ENCODE data around the gene RGS2.

Gene RGS2, protein sequence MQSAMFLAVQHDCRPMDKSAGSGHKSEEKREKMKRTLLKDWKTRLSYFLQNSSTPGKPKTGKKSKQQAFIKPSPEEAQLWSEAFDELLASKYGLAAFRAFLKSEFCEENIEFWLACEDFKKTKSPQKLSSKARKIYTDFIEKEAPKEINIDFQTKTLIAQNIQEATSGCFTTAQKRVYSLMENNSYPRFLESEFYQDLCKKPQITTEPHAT

DNA sequence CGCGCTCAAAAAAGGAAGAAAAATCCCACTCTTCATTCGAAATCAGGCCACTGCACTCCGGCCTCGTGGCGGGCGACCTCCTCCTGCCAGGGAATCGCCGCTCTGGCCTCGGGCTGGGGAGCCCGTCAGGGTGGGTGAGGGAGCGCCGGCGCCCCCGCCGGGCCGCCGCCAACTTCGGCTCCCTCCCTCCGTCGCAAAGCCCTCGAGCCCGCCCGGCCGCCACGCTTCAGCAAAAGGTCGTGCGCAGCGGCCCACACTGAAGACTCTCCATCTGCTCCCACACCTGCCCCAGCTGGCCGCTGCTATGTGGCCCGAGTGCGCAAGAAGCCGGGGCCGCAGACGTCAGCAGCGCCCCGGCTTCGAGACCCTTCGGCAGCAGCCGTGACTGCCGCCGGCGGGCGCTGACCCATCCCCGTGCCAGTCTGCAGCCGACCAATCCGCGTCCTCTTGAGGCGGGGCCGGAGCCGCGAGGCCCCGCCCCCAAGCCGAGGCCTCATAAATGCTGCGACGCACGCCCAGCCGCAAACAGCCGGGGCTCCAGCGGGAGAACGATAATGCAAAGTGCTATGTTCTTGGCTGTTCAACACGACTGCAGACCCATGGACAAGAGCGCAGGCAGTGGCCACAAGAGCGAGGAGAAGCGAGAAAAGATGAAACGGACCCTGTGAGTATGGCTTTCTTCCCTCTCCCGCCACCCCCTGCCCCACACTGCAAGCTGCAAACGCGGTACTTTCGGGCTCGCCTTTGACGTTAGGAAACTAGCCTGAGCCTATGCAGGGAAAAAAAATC is at the start of gene RGS2:
Gene RGS2 (plus strand): TSS at position 522 of the 789 bp plus-strand sequence. CDS start 33 bp downstream, at position 555.
- DNase-seq, result peak; percentile 84 to 98

DNA sequence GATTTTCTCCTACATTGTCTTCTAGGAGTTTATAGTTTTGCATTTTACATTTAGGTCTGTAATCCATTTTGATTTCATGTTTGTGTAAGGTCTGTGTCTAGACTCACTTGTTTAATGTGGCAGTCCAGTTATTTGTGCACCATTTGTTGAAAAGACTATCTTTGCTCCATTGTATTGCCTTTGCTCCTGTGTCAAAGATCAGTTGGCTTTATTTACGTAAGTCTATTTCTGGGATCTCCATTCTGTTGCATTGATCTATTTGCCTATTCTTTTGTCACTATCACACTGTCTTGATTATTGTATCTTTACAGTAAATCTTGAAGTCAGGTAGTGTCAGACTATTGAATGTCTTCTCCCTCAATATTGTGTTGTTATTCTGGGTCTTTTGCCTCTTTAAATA is 49.7 kb upstream of the RGS2 start:
- DNase-seq, result no peak

DNA sequence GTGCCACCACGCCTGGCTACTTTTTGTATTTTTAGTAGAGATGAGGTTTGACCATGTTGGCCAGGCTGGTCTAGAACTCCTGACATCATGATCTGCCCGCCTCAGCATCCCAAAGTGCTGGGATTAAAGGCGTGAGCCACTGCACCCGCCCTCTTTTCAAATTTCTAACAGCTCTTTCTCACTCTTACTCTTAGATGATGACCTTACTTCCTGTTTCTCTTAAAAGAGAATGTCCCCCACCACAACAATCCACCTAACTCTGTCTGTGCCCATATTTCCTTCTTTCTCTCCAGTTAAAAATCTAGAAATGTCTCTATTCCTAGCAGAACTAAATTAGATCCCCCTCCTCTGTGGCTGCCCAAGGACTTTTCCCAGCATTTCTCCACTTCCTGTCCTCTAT is 46.6 kb upstream of the RGS2 start:
- no peak for DNase-seq

DNA sequence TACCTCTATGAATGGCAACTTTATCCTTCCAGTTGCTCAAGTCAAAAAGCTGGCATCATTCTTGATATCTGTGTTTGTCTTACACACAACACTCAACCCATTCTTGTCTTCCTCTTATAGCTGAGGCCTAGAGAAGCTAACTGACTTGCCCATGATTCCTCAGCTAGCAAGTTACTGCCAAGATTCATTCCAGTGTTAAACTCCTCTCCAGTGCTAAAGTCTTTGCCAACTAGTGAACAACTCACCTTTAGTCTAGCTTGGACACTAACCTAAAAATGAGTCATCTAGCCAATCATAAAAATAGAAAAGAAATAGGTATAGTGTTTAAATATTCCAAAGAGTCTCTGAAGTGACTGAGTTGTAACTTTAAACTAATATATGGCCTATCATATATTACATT is 45.6 kb upstream of the RGS2 start:
- no peak for DNase-seq

DNA sequence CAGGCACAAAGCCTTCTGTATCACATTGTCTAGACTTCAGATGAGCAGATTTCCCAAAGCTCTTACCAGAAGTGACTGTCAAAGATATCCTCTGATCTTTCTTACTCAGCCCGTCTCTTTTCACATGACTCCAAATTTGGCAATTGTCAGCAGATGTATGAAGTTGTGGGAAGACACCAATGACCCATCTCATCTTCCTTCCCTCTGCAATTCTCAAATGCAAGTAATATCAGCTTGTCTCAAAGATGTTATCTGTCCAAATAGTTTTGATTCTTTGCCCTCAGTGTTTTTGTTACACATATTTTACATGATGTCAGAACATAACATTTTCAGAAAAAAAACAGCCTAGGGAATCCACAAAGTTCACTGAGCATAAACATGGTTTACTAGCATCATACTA is 45.1 kb upstream of the RGS2 start:
- DNase-seq, result no peak

DNA sequence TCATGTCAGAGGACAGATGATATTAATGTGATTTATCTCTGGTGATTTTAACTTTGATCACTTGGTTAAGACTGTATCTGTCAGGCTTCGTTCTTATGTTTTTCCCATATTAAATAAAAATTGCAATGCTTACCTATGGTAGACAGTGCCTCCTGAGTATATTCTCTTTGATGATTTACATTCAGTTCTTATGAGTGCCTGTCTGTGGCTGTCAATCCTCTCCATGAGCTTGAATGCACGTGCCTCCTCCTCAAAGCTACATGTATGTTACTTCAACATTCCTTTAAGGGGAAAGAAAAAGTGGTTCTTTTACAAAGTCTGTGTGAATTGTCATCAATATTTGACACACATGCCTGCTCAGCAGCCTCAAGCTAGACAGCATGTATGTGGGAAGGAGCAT is 44.2 kb upstream of the RGS2 start:
- no peak for DNase-seq

DNA sequence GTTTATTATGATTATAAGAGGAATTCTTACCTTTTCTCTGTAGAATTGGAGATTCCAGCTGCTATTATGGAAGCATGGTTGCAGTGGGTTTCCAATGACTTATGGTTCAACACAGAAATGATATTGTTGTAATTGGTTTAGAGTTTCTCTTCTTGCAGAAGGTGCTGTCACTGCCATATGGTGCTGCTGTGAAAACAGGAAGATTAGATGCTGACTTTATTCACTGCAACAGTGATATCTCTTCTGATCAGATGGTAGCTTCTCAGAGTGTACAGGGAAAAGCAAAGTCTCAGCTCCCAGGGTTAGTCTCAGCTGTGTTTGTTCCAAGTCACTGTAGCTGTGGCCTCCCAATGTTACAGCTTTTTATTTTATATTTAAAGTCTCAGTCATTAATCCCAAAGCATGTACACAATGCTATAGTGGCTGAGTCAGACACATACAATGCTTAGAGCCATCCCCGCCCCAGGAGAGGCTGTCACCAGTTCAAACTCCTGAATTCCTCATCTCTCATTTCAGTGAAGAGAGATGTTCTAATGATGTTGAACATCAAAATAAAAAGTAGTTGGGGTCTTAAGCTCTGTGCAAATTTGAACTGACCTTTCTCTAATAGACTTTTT is 42.7 kb upstream of the RGS2 start:
- DNase-seq, result no peak

DNA sequence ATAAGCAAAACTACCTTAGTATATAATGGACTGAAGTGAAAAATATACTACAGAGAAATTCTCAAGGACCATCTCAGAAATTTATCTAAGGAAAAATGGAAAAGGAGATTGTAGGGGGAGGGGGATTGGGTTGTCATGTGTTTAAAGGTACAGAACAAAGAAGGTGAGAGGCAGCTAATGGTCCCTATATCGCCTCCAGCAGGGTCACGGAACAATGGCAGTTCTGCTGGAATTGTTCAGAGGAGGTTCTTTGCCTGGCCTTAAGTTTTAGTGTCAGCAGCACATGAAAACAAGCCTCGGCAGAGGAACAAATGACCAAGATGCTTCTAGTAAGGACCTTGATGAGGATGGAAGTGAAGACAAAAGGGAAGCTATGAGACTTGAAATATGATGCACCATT is 42.0 kb upstream of the RGS2 start:
- DNase-seq, result no peak

DNA sequence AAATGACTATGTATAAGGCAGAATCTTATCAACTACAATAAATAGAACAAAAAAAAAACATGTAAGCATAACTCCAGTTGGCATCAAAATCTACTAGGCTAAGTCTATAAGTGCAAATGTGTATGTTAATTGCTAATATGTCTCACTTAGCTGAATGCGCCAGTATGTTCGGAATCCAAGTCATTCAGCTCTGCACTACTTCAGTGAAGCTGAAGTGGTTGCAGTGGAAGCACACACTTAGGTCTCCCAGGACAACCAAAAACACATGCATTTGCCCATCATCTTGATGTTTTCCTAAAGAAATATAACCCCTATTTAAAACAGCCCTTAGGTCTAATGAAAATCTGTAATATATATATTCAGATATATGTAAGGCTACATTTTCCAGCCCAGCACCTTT is 41.0 kb upstream of the RGS2 start:
- no peak for DNase-seq

DNA sequence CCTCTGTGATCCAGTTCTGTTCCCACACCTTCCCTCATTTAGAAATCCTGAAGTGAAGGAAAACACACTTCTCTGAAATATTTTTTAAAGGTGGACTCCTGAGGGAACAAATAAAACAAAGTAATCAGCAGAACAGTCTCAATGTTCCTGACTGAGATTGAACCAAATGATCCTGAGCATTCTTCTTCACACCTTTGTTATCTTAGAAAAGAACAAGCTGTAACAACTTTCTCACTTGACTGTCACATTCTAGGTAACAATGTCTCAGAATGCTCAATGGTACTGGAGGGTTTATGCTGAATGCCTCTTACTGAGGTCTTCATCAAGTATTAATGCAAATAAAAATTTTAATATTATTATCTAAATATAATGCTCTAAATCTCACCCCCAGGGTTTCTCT is 40.4 kb upstream of the RGS2 start:
- no peak for DNase-seq

DNA sequence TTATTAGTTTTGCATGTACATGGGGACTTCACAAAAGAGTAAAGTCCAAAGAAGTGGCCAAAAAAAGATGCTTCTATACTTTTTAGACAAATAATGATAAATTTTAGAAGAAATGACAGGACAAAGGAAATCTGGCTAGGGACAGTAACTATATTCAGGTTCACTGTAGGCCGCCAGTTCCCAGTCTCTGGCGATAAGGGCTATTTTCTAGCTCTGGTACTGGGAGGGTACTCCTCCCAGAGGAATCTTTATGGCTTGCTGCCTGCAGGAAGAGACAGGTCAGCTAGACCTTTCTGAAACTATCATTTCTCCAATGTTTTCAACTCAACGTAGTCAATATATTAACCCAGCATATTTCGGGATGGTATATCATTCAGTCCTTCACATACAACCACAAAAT is 37.5 kb upstream of the RGS2 start:
- no peak for DNase-seq

DNA sequence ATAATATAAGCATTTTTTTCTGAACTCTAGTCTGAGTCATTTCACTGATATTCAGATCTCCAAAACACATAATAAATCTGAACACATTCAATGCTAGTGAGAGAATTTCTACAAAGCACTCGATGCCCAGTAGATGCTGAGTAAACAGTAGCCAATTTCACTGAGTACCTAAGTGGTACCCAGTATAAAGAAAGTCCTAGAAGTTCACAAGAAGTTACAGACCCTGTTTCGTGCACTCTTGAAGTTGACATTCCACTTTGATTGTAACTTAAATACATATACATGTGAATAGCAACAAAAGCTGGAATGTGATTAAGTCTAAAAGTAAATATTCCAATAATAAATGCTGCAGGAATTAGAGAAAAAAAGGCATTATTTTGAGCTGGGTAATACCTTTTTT is 33.2 kb upstream of the RGS2 start:
- DNase-seq, result no peak

DNA sequence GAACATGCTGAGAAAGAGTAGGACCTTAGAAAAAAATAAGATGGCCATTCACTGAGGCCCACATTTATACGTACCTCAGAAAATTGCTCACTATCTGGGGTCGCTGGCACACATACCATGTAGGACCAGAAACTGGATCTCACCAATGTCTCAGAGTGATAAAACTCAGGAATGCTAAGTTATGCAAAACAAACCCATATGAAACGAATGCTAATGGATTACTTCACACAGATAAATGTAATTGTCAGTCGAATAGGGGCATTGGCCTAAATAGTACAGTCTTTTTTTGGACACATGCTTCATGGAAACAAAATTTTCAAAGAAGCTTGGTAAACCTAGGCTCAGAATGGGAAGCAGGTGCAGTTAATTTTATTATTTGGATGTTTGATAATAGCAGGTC is 32.6 kb upstream of the RGS2 start:
- no peak for DNase-seq

DNA sequence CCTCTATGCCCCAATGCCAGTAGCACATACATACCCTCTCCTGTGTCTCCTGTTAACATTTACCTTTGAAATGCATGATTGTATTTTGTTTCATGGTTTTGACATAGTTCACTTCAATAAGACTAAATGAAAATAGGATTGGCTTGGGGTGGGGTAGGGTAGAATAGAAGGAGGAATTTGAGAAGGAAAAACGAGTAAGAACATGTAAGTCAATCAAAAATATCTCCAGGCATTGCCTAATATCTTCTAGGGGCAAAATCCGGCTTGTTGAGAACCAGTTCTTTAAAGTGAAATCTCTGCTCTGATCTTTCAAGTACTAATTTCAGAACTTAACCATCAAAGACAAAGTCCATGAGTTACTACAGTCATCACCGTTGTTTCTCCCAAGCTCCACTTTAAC is 31.8 kb upstream of the RGS2 start:
- DNase-seq, result no peak

DNA sequence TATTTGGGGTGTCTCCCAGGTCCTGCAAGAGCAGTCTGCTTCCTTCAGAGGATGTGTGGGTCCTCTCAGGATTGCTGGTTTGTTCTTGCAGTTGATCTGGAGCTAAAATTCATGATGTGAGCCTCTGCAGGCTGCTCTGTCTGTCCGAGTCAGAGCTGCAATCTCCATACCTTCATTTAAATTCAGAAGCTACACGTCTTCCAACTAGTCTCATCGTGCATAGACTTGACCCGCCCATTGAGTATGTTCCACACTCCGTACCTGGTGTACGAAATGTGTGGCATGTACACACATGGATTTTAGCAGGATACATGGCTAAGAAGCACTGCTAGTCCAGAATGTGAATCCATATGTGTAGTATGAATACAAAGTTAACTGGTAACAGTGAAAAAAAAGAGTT is 25.0 kb upstream of the RGS2 start:
- no peak for DNase-seq

DNA sequence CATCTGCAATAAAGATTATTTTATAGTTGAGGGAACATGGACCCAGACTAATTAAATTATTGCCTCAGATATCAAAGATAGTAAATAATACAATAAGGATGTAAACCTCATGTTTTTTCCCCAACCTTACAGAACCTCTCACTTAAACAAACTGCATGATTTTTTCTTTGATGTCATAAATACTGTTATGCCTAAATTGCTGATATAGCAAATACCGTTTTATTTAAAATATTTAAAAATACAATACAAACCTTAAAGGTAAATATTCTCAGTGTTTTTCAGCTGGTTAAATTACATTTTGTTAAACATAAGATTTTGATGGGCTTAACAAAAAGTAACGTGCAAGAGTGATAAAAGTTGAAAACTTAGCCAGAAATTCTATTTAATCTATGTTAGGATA is 24.4 kb upstream of the RGS2 start:
- no peak for DNase-seq

DNA sequence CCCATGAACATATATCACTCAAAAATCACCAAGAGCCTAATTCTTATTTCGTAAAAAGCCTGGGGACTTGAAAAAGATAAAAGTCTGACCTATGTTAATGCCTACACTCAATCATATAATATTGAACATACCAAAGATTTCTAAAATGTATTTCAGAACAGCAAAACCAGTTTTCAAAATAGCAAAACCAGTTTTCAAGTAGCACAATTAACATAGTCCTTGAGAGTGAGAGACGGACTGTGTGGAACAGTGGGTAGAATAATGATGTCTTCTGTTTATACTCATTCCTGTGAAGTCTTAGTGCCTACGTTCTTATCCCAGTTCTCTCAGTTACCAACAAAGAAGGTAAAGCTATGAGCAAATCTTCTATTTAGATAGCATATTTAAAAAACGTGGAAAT is 22.3 kb upstream of the RGS2 start:
- DNase-seq, result no peak

DNA sequence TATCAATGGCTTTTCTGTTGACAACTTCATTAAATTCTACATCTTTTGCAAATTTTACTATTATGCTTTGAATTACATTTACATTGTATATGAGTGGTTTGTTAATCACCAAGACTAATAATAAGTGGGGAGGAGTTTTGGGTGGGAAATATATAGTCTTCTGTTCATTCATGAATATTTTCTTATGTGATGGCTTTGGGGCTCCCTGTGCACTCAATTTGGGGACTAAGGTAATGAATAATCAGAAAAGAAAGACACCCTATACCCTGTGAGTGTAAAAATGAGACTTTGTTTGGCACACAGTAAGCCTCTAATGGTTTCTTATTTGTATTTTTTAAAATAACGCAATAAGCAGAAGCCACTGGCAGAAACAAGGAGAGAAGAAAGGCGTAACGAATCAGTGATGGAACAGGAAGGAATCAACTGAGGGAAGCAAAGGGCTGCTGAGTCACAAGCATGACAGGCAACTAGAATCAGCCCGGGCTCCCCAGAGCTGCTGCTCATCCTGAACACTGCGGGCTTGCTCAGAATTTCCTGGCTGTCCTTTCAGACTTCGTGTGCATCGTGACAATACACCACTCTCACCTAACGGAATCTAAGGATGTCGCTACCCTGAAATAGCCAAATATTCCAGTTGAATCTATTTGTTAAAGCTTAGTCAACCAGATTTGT is 20.8 kb upstream of the RGS2 start:
- DNase-seq, result no peak

DNA sequence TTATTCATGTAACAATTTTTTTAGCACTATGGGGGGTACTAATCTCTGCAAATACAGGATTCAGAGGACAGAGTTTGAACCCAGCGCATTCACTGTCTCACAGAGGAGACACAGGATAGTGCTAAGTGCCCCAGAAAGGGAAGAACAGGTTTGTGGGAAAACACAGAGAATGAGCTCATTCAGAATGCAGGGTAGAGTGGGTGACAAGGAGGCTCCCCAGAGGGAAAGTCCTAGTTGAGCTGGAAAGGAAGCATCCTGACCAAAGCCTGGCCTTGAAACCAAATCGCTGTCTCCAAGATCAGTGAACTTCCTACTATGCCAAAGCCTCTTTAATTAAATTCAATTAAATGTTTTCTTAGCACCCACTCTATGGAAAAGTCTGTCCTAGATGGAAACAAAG is 19.0 kb upstream of the RGS2 start:
- DNase-seq, result no peak

DNA sequence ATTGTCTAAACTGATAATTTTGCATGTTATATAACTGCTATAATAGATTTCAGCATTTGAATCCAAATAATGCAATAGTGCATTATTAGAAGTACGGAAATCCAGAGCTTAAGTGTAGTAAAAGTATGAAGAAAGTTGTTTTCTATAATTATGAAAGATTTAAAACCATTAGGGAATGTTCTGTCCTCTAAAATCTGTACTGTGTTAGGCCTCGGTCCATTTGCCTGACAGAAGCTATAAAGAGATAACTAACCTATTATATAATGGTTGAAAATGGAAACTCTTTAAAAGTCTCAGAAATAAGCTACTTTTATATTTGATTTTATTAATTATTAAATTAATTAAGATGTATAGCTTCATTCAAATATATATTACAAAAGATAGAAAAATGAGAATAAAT is 16.2 kb upstream of the RGS2 start:
- DNase-seq, result no peak

DNA sequence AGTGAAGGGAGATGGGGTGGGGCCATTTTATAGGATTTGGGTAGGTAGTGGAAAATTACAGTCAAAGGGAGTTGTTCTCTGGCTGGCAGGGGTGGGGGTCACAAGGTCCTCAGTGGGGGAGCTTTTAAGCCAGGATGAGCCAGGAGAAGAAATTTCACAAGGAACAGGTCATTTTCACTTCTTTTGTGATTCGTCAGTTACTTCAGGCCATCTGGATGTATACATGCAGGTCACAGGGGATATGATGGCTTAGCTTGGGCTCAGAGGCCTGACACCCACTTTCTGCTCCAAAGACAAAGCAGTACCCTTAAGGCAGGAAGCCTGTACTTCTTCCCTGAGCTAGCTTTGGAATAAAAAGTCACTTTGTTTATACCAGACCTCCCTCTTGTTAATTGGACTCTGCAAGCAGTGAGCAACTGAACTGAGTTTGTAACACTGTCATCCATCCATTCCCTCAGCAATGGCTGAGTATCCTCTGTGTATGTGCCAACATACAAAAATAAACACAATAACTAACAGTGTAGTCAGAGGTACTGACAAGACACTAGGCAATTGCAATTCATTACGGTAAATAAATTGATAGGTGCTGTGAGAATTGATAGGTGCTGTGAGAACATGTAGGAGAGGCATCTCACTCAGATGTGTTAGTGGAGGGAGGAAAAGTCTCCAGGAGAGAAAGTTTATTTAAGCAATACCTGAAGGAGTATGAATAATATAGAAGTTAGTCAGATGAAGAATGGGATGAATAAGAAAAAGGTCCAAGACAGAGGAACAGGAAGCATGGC is 14.7 kb upstream of the RGS2 start:
- DNase-seq, result no peak

DNA sequence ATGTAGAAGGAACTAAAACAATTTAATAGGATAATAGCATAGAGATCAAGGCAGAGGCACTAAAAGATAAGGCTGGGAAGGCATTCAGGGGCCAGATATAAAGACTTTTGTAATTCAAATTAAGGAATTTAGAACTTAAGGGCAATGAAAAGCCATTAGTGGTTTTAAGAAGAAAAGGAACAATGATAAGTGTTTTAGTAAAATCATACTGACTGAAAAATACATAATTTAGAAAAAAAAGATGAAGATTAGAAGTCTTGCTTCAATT is 14.1 kb upstream of the RGS2 start:
- no peak for DNase-seq

DNA sequence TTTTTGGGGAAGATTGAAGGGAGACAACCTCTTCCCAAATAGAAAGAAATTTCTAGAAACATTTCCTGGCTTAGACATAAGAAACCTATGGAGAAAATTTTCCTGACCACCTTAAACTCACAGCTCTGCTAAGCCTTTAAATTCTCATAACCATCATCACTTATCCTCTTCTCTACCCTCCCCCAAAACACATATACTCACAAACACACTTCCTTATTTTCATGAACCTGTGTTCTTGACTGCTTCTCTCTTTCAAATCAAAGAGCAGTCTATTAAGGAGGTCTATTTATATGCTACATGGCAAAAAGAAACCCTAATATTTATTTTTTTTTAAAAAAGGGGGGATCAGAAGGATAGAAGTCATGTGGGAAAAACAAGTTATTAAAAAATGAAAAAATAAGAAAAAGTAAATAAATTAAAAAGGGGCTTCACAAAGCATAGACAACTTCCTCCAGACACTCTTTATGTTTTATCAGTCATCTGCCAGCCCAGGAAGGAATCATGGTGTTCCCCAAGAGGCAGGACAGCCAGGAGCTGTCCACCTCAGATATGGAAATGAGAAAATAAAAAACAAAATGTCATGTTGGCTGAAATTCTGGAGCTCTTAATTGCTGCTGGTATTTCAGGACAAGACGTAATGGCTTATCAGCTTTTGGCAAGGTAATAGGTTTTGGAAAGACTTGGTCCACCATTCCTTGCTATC is 12.8 kb upstream of the RGS2 start:
- no peak for DNase-seq
